Measurements from ENCODE around the gene TSHR.

Gene TSHR

DNA sequence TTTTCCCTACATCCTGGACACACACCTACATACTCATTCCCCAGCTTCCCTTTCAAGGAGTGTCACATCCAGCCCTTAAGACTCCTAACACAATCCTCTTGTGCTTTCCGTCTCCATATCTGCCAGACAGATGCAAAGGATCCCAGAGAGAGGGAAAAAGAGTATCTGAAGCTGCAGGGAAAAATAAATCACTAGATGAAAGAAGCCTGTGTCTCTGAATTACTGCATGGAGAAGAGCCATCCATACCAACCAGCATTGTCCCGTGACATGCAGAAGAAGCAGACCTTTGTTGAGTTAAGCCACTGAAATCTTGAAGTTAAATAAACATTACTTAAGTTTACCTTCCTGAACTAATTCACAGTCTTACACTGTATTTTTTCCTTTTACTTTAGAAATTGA lies 210.7 kb downstream of the TSHR start:
- TF ChIP-seq, protein P1, sequence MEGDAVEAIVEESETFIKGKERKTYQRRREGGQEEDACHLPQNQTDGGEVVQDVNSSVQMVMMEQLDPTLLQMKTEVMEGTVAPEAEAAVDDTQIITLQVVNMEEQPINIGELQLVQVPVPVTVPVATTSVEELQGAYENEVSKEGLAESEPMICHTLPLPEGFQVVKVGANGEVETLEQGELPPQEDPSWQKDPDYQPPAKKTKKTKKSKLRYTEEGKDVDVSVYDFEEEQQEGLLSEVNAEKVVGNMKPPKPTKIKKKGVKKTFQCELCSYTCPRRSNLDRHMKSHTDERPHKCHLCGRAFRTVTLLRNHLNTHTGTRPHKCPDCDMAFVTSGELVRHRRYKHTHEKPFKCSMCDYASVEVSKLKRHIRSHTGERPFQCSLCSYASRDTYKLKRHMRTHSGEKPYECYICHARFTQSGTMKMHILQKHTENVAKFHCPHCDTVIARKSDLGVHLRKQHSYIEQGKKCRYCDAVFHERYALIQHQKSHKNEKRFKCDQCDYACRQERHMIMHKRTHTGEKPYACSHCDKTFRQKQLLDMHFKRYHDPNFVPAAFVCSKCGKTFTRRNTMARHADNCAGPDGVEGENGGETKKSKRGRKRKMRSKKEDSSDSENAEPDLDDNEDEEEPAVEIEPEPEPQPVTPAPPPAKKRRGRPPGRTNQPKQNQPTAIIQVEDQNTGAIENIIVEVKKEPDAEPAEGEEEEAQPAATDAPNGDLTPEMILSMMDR (IDR thresholded peaks at IDR 0.05; ENCODE audit: insufficient read depth, low read length, missing control alignments), result no peak
- no peak overlapping the region for H3K4me3 ChIP-seq (ENCODE audit: low read depth, low read length)
- POLR2A ChIA-PET, result no interaction called here
- CTCF ChIA-PET, result interaction anchor here (1.3 to 7.3 kb wide), 6 partner anchors 10 to 212 kb away, joined by 3 to 102 read pairs (median 9); partner anchors contain the start of gene TSHR
- no peak for DNase-seq (ENCODE audit: low read depth, low spot score)

DNA sequence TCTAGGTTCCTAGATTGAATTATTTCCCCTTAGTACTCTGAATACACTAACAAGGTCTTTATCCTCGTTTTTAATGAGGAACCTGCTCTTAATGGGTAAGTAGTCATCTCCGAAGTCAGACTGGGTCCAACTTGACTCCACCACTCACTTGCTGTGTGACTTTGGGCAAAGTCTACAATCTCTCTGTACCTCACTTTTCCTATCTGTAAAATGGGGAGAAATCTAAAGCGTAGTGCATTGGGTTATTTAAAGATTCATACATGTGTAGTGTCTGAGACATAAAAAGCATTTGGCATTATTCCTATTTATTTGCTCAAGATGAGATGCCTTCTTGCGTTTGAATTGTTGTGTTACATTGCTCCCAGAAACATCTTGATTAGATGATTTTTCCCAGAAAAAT lies 213.8 kb downstream of the TSHR start:
- CTCF ChIA-PET, result interaction anchor here (1.2 to 5.9 kb wide), 8 partner anchors 9 to 181 kb away, joined by 3 to 89 read pairs (median 21); no protein-coding TSS in a partner anchor
- POLR2A ChIA-PET, result interaction anchor here (1.6 kb wide), 1 partner anchor 50 kb away, joined by 9 read pairs; no protein-coding TSS in a partner anchor
- TF ChIP-seq, protein P1 (IDR thresholded peaks at IDR 0.05; ENCODE audit: insufficient read depth, low read length, missing control alignments), result no peak
- no peak for DNase-seq (ENCODE audit: low read depth, low spot score)
- H3K4me3 ChIP-seq (ENCODE audit: low read depth, low read length), result peak overlapping the region; percentile 72

DNA sequence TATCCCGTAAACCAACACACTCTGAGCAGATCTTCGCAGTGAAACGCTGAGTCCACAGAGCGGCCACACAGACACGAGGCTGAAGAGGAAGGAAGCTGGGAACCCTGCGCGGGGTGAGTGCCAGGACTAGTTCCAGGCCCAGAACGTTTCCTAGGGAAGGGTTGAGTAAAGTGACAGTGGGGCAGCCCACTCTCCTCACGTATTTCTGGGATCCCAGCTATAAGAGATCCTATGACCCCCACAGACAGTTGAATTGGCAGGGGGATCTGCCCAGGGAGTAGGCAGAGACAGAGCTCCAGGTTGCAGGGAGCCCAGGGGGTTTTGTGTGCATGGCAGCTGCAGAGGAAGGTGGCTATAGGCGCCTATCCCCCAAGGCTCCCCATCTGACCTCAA lies 214.3 kb downstream of the TSHR start:
- peak overlapping the region; percentile 72 for H3K4me3 ChIP-seq (ENCODE audit: low read depth, low read length)
- CTCF ChIA-PET, result interaction anchor here (0.7 to 5.9 kb wide), 20 partner anchors 10 to 362 kb away, joined by 3 to 89 read pairs (median 5); partner anchors contain the start of gene TSHR
- no peak for DNase-seq (ENCODE audit: low read depth, low spot score)
- POLR2A ChIA-PET, result interaction anchor here (1.0 to 1.6 kb wide), 2 partner anchors 49 to 51 kb away, joined by 8 to 9 read pairs; partner anchors contain the start of gene GTF2A1
- TF ChIP-seq, protein P1 (IDR thresholded peaks at IDR 0.05; ENCODE audit: insufficient read depth, low read length, missing control alignments), result no peak

DNA sequence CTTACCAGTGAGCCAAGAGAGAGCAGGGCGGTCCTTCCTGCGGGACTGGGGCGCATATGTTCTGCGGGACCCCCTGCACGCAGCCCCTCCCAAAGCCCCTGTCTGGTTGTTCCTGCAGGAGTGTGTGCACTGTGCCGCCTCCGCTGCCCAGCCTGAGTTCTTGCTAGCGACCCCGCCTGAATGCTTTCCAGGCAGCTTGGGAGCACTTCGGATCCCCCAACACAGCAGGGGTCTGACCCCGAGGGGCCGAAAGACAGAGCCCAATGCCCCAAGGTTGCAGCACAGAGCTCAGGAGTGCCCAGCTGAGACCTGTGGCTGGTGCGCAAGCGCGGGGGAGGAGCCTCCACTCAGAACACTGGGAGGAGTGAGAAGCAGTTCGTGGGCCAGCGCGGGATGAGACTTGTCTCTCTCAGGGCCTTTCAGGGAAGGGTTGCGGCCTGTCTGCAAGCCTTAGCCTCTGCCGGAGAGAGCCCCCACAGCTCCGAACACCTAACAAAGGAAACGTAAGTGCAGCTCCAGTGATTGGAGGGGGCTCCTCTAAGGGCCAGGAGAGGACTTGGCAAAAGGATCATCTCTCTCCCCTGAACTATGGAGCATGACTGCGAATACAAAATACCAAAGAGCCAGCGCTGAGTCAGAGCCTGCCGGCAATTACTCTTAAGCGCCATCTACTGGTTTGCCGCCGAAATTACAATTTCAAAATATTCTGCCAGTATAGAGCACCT lies 214.8 kb downstream of the TSHR start:
- POLR2A ChIA-PET, result interaction anchor here (1.0 to 1.6 kb wide), 2 partner anchors 49 to 51 kb away, joined by 8 to 9 read pairs; partner anchors contain the start of gene GTF2A1
- peak overlapping the region; percentile 72 for H3K4me3 ChIP-seq (ENCODE audit: low read depth, low read length)
- TF ChIP-seq, protein P1 (IDR thresholded peaks at IDR 0.05; ENCODE audit: insufficient read depth, low read length, missing control alignments), result peak; percentile 69
- DNase-seq (ENCODE audit: low read depth, low spot score), result peak; percentile 37
- CTCF ChIA-PET, result interaction anchor here (0.6 to 5.9 kb wide), 29 partner anchors 10 to 362 kb away, joined by 3 to 89 read pairs (median 4); partner anchors contain the start of genes CEP128, GTF2A1 and TSHR

DNA sequence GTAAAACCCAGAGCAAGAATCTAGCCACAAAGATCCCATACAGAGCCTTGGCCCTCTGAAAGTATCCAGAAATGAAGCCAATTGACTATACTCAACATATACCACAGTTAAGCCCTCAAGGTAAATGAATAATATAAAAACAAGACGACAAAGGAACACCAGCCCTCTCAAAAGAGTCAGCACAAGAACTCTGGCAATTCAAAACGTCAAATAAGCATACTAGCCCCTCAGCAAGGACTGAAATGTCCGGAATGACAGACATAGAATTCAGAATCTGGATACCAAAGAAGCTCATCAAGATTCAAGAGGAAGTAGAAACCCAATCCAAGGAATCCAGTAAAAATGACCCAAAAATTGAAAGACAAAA lies 215.4 kb downstream of the TSHR start:
- H3K4me3 ChIP-seq (ENCODE audit: low read depth, low read length), result no peak overlapping the region
- POLR2A ChIA-PET, result interaction anchor here (1.0 to 1.6 kb wide), 2 partner anchors 48 to 50 kb away, joined by 8 to 9 read pairs; partner anchors contain the start of gene GTF2A1
- DNase-seq (ENCODE audit: low read depth, low spot score), result no peak
- CTCF ChIA-PET, result interaction anchor here (0.6 to 5.9 kb wide), 36 partner anchors 11 to 307 kb away, joined by 3 to 89 read pairs (median 4); partner anchors contain the start of genes CEP128, GTF2A1 and TSHR
- TF ChIP-seq, protein P1 (IDR thresholded peaks at IDR 0.05; ENCODE audit: insufficient read depth, low read length, missing control alignments), result no peak

DNA sequence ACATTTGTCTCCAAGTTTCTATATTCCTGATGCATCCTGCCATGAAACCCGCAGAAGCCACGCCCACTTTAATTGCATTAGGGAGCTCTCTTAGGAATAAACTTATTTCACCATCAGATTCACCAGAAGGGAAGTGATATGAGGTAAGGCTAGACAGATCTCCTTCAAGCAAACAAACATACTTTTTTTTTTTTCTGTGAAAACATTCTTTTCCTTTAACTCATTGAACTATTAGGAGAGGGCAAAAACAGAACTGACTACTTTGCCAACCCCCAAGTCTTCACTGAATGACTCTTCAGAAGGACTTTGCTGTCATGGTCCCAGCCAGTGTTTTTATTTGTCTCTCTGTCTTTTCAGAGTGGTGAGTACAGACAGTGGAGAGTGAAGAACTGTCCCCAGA lies 216.9 kb downstream of the TSHR start:
- no peak overlapping the region for H3K4me3 ChIP-seq (ENCODE audit: low read depth, low read length)
- TF ChIP-seq, protein P1 (IDR thresholded peaks at IDR 0.05; ENCODE audit: insufficient read depth, low read length, missing control alignments), result no peak
- CTCF ChIA-PET, result interaction anchor here (1.3 to 5.9 kb wide), 9 partner anchors 10 to 198 kb away, joined by 4 to 89 read pairs (median 14); no protein-coding TSS in a partner anchor
- POLR2A ChIA-PET, result interaction anchor here (0.6 to 1.7 kb wide), 3 partner anchors 12 to 49 kb away, joined by 3 to 7 read pairs (median 5); partner anchors contain the start of gene GTF2A1
- DNase-seq (ENCODE audit: low read depth, low spot score), result no peak

Data from AG04449 (cell line).